GM23338 (cell line): ENCODE measurements around the gene GTF2H4. TPM values are rescaled to one million over a fixed set of nuclear protein-coding genes. Genes with fewer than 3 reads are reported as not detected.

Experiments
- ATAC-seq: fragments of 200-7000 bp; cut with Tn5 transposase; 3 replicates; pipeline ENCODE4 v1.9.1; 2020
- DNase-seq: peaks from one replicate; pipeline ENCODE4 v3.0.0-alpha.2; 2015; ENCODE audit warnings: low spot score
- H2AFZ ChIP-seq: fragments of 200-600 bp; sonication (generic); 2 replicates; pipeline ENCODE4 v1.8.0; 2016; ENCODE audit warnings: antibody characterized with exemption, mild to moderate bottlenecking, moderate library complexity
- H3F3A ChIP-seq: fragments of 200-600 bp; sonication (generic); replicated peaks from 2 replicates; pipeline ENCODE4 v1.8.0; 2017; ENCODE audit warnings: antibody characterized with exemption, mixed run types, low read depth
- H3K27ac ChIP-seq: fragments of 200-600 bp; sonication (generic); 2 replicates; pipeline ENCODE4 v1.6.1; 2016; ENCODE audit warnings: low read depth
- H3K27me3 ChIP-seq: fragments of 200-600 bp; sonication (generic); 2 replicates; pipeline ENCODE4 v1.8.0; 2016; ENCODE audit warnings: mild to moderate bottlenecking, mixed run types, moderate library complexity; ENCODE audit not compliant: insufficient read depth
- H3K36me3 ChIP-seq: fragments of 200-600 bp; sonication (generic); 2 replicates; pipeline ENCODE4 v1.8.0; 2016; ENCODE audit warnings: mild to moderate bottlenecking; ENCODE audit not compliant: insufficient read depth
- H3K4me1 ChIP-seq: fragments of 200-600 bp; sonication (generic); 2 replicates; pipeline ENCODE4 v1.8.0; 2016; ENCODE audit warnings: mild to moderate bottlenecking, moderate library complexity; ENCODE audit not compliant: insufficient read depth
- H3K4me2 ChIP-seq: fragments of 200-600 bp; sonication (generic); 2 replicates; pipeline ENCODE4 v1.7.1; 2017; ENCODE audit warnings: mixed run types
- H3K4me3 ChIP-seq: fragments of 200-600 bp; sonication (generic); 2 replicates; pipeline ENCODE4 v1.6.1; 2016; ENCODE audit warnings: mixed run types
- H3K79me2 ChIP-seq: fragments of 200-600 bp; sonication (generic); replicated peaks from 2 replicates; pipeline ENCODE4 v1.8.0; 2017; ENCODE audit warnings: mild to moderate bottlenecking; ENCODE audit not compliant: insufficient read depth
- H3K9me2 ChIP-seq: fragments of 200-600 bp; sonication (generic); 2 replicates; pipeline ENCODE4 v1.8.0; 2017; ENCODE audit not compliant: insufficient read depth
- H4K20me1 ChIP-seq: fragments of 200-600 bp; sonication (generic); replicated peaks from 2 replicates; pipeline ENCODE4 v1.8.0; 2017; ENCODE audit warnings: mild to moderate bottlenecking; ENCODE audit not compliant: insufficient read depth
- H3K27ac Mint-ChIP-seq: 2 replicates; pipeline ENCODE4 v1.8.0; 2020; ENCODE audit warnings: inconsistent platforms, mild to moderate bottlenecking, moderate library complexity, mixed read lengths
- H3K27me3 Mint-ChIP-seq: 3 replicates; pipeline ENCODE4 v1.8.0; 2022; ENCODE audit warnings: low read depth, mild to moderate bottlenecking, moderate library complexity, mixed read lengths, inconsistent platforms; ENCODE audit not compliant: insufficient read depth, poor library complexity
- H3K36me3 Mint-ChIP-seq: 3 replicates; pipeline ENCODE4 v1.8.0; 2021; ENCODE audit warnings: low read depth, mild to moderate bottlenecking, inconsistent platforms, moderate library complexity, mixed read lengths
- H3K4me1 Mint-ChIP-seq: 3 replicates; pipeline ENCODE4 v1.8.0; 2020; ENCODE audit warnings: mild to moderate bottlenecking, inconsistent platforms, mixed read lengths
- H3K4me3 Mint-ChIP-seq: 3 replicates; pipeline ENCODE4 v1.8.0; 2021; ENCODE audit warnings: moderate library complexity, mild to moderate bottlenecking, inconsistent platforms, mixed read lengths
- H3K9me3 Mint-ChIP-seq: 3 replicates; pipeline ENCODE4 v1.8.0; 2020; ENCODE audit warnings: moderate library complexity, mild to moderate bottlenecking, inconsistent platforms, mixed read lengths
- CREB1 ChIP-seq: fragments of 250-450 bp; sonication (Bioruptor Pico); IDR thresholded peaks from 2 replicates; pipeline ENCODE4 v1.5.0; 2020; ENCODE audit warnings: low read depth, mild to moderate bottlenecking, moderate library complexity
- EZH2 ChIP-seq: fragments of 200-600 bp; sonication (generic); IDR thresholded peaks from one replicate; pipeline ENCODE4 v1.8.0; 2017; ENCODE audit warnings: antibody characterized with exemption, mild to moderate bottlenecking, low read depth; ENCODE audit not compliant: unreplicated experiment
- EZH2phosphoT487 ChIP-seq: fragments of 200-600 bp; sonication (generic); IDR thresholded peaks from one replicate; pipeline ENCODE4 v1.8.1; 2018; ENCODE audit warnings: antibody characterized with exemption; ENCODE audit not compliant: unreplicated experiment
- JUNB ChIP-seq: IDR thresholded peaks from one replicate; pipeline ENCODE4 v1.6.1; 2016; ENCODE audit warnings: antibody characterized with exemption; ENCODE audit not compliant: unreplicated experiment
- NANOG ChIP-seq: IDR thresholded peaks from 2 replicates; pipeline ENCODE4 v1.6.1; 2016; ENCODE audit warnings: antibody characterized with exemption, borderline replicate concordance
- POLR2AphosphoS5 ChIP-seq: IDR thresholded peaks from 2 replicates; pipeline ENCODE4 v1.6.1; 2016; ENCODE audit warnings: antibody characterized with exemption, low read depth
- REST ChIP-seq: IDR thresholded peaks from one replicate; pipeline ENCODE4 v1.6.1; 2018; ENCODE audit warnings: antibody characterized with exemption; ENCODE audit not compliant: unreplicated experiment
- STAT1 ChIP-seq: IDR thresholded peaks from one replicate; pipeline ENCODE4 v1.6.1; 2016; ENCODE audit warnings: antibody characterized with exemption; ENCODE audit not compliant: unreplicated experiment
- ZNF114 ChIP-seq: fragments of 250-450 bp; sonication (Bioruptor Pico); IDR thresholded peaks from 2 replicates; pipeline ENCODE4 v1.5.0; 2020; ENCODE audit warnings: mild to moderate bottlenecking, moderate library complexity
- ZNF331 ChIP-seq: fragments of 250-450 bp; sonication (Bioruptor Pico); IDR thresholded peaks from 2 replicates; pipeline ENCODE4 v1.5.0; 2020; ENCODE audit warnings: low read depth, mild to moderate bottlenecking, moderate library complexity
- polyA plus RNA-seq: library from polyadenylated mRNA; unstranded; fragments of >200 nt; fragmentation: Nextera tagmentation; extraction: Ambion mirVana; gene quantifications from 2 replicates; pipeline ENCODE4 v1.2.1, GENCODE V29; 2016
- total RNA-seq: library from RNA; depleted of rRNA; stranded (reverse); fragments of >200 nt; shearing (Covaris generic); gene quantifications from 2 replicates; pipeline ENCODE4 v1.2.3, GENCODE V29; 2014
- TF ChIP-seq, protein P1 (sequence below), 2 experiments: fragments of 200-600 bp in 1 of 2; sonication (generic) in 1 of 2; conservative IDR thresholded peaks; 2 replicates each; pipeline versions ENCODE4 v1.5.1 to v1.6.1; 2016 to 2017; ENCODE audit warnings: antibody characterized with exemption in 2 of 2, low read depth in 2 of 2, mild to moderate bottlenecking in 2 of 2, moderate library complexity in 1 of 2

GTF2H4 gene
- total and polyA plus RNA-seq, 2 experiments from 2014 or later = 14.8 to 32.6 TPM

DNA sequence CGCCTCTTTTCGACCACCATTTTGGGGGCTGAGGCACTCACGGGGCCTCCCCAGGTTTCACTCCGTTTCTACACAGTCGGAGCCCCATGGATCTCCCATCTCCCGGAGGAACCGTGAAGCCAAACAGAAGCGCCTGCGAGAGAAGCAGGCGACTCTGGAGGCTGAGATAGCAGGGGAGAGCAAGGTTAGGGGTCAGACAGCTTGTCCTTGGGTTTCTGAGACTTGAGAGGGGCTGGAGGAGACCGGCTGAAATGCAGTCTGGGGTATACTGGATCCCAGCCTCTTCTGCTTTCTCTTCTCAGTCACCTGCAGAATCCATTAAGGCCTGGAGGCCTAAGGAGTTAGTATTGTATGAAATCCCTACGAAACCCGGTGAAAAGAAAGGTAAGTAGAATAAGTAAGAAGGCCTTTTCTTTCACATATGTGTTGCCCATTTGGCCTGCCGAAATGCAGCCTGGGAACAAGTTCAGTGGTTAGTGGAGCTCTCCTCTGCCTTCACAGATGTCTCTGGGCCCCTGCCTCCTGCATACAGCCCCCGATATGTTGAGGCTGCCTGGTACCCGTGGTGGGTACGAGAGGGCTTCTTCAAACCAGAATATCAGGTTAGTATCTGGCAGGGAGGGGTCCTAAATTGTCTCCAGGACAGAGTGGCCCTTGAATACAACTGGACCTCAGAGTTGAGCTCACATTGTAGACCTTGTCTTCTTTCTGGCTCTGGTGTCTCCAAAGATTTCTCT is 7.0 kb downstream of the GTF2H4 start:
- TF ChIP-seq JUNB (no peak), ZNF114 (no peak), CREB1 (CRISPR knock-in tag) (no peak), POLR2AphosphoS5 (no peak), REST (no peak), EZH2 (no peak), ZNF331 (CRISPR knock-in tag) (no peak), NANOG (no peak), STAT1 (no peak), EZH2phosphoT487 (no peak)
- TF ChIP-seq, protein P1, sequence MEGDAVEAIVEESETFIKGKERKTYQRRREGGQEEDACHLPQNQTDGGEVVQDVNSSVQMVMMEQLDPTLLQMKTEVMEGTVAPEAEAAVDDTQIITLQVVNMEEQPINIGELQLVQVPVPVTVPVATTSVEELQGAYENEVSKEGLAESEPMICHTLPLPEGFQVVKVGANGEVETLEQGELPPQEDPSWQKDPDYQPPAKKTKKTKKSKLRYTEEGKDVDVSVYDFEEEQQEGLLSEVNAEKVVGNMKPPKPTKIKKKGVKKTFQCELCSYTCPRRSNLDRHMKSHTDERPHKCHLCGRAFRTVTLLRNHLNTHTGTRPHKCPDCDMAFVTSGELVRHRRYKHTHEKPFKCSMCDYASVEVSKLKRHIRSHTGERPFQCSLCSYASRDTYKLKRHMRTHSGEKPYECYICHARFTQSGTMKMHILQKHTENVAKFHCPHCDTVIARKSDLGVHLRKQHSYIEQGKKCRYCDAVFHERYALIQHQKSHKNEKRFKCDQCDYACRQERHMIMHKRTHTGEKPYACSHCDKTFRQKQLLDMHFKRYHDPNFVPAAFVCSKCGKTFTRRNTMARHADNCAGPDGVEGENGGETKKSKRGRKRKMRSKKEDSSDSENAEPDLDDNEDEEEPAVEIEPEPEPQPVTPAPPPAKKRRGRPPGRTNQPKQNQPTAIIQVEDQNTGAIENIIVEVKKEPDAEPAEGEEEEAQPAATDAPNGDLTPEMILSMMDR (conservative IDR thresholded peaks at IDR 0.05; ENCODE audit: low read depth in 2 of 2) = no peak
- H3F3A ChIP-seq = 0 out of 2 replicates have a peak, but pooled peaks cover 17% of the 10 kb centered on the region
- Mint-ChIP-seq H3K4me3 (peak overlapping the region; percentile 89), H3K36me3 (peaks cover 66% of the 10 kb centered on the region), H3K9me3 (no peaks in the 10 kb centered on the region), H3K27me3 (peaks cover 17% of the 10 kb centered on the region), H3K27ac (peak overlapping the region; percentile 90; the same call in 1 of the 2 replicates), H3K4me1 (peaks cover 15% of the 10 kb centered on the region; the same call in 2 of the 3 replicates)
- no peaks in the 10 kb centered on the region for H4K20me1 ChIP-seq
- no peaks in the 10 kb centered on the region for H3K79me2 ChIP-seq
- ATAC-seq = peak; percentile 8
- H2AFZ ChIP-seq = peak overlapping the region; percentile 80; the same call in 1 of the 2 replicates
- peak overlapping the region; percentile 84 for H3K4me3 ChIP-seq
- H3K4me1 ChIP-seq = peaks cover 8% of the 10 kb centered on the region; the same call in 1 of the 2 replicates
- no peak for DNase-seq
- no peaks in the 10 kb centered on the region for H3K27me3 ChIP-seq
- H3K9me2 ChIP-seq = no peaks in the 10 kb centered on the region
- peaks cover 7% of the 10 kb centered on the region; the same call in 1 of the 2 replicates for H3K36me3 ChIP-seq
- H3K4me2 ChIP-seq = peak overlapping the region; percentile 97
- no peak overlapping the region for H3K27ac ChIP-seq
